Measurements from ENCODE around the gene FAAH. TPM values are rescaled to one million over a fixed set of nuclear protein-coding genes. Genes with fewer than 3 reads are reported as not detected.

Gene FAAH
- total RNA-seq, 1 donor from 2014 or later = 13.9 TPM

GRCh38 chr1:46399307-46399706, 5.2 kb downstream of the FAAH start:
- Mint-ChIP-seq H3K9me3 (peaks cover 2% of the 10 kb centered on the region), H3K36me3 (no peaks in the 10 kb centered on the region), H3K27me3 (ENCODE audit: insufficient read depth, low read depth) (peaks cover 40% of the 10 kb centered on the region), H3K4me3 (no peak overlapping the region), H3K4me1 (peaks cover 24% of the 10 kb centered on the region), H3K27ac (no peak overlapping the region)
- TF ChIP-seq EZH2 (IDR thresholded peaks at IDR 0.05) = no peak
- TF ChIP-seq EZH2phosphoT487 (IDR thresholded peaks at IDR 0.05) = no peak
- TF ChIP-seq, protein P1, sequence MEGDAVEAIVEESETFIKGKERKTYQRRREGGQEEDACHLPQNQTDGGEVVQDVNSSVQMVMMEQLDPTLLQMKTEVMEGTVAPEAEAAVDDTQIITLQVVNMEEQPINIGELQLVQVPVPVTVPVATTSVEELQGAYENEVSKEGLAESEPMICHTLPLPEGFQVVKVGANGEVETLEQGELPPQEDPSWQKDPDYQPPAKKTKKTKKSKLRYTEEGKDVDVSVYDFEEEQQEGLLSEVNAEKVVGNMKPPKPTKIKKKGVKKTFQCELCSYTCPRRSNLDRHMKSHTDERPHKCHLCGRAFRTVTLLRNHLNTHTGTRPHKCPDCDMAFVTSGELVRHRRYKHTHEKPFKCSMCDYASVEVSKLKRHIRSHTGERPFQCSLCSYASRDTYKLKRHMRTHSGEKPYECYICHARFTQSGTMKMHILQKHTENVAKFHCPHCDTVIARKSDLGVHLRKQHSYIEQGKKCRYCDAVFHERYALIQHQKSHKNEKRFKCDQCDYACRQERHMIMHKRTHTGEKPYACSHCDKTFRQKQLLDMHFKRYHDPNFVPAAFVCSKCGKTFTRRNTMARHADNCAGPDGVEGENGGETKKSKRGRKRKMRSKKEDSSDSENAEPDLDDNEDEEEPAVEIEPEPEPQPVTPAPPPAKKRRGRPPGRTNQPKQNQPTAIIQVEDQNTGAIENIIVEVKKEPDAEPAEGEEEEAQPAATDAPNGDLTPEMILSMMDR (IDR thresholded peaks at IDR 0.05) = no peak
- no peaks in the 10 kb centered on the region for H3K36me3 ChIP-seq
- H2AFZ ChIP-seq (replicated peaks) = no peak overlapping the region
- no peaks in the 10 kb centered on the region for H3K9me3 ChIP-seq (ENCODE audit: low read depth)
- peaks cover 30% of the 10 kb centered on the region for H4K20me1 ChIP-seq (ENCODE audit: low read depth)
- H3K4me2 ChIP-seq = no peak overlapping the region
- H3K79me2 ChIP-seq (ENCODE audit: low read depth) = peaks cover 22% of the 10 kb centered on the region
- H3K27me3 ChIP-seq = peaks cover 23% of the 10 kb centered on the region
- no peak for DNase-seq (ENCODE audit: low spot score)
- peaks cover 8% of the 10 kb centered on the region for H3F3A ChIP-seq (ENCODE audit: low read depth)
- no peak overlapping the region for H3K27ac ChIP-seq
- no peak overlapping the region for H3K9ac ChIP-seq
- H3K4me1 ChIP-seq = peaks cover 10% of the 10 kb centered on the region
- H3K4me3 ChIP-seq = no peak overlapping the region

DNA sequence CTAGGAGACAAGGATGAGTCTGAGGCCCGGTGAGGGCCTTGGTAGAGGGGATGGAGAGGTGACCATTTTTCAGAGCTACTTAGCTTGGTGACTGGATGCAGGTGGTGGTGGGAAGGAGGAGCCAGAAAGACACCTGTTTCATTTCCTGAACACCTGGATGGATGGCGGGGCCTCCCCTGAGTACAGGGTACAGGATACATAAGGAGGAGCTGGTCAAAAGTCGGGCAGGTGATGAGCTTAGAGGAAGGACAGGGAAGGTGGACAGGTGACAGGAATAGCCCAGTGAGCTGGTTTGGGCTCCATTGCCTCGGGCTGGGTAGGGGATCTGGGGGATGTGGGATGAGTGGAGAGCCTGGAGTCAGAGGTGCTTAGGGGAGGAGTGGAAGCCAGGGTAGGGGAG, 6.3 kb downstream of the FAAH start:
- no peaks in the 10 kb centered on the region for H3K9me3 ChIP-seq (ENCODE audit: low read depth)
- no peak for DNase-seq (ENCODE audit: low spot score)
- TF ChIP-seq EZH2 (IDR thresholded peaks at IDR 0.05) (no peak), EZH2phosphoT487 (IDR thresholded peaks at IDR 0.05) (no peak)
- TF ChIP-seq, protein P1 (IDR thresholded peaks at IDR 0.05) = no peak
- no peak overlapping the region for H3K9ac ChIP-seq
- peaks cover 10% of the 10 kb centered on the region for H3F3A ChIP-seq (ENCODE audit: low read depth)
- no peak overlapping the region for H3K27ac ChIP-seq
- H3K4me1 ChIP-seq = peaks cover 2% of the 10 kb centered on the region
- no peak overlapping the region for H2AFZ ChIP-seq (replicated peaks)
- H3K4me2 ChIP-seq = no peak overlapping the region
- peaks cover 25% of the 10 kb centered on the region for H4K20me1 ChIP-seq (ENCODE audit: low read depth)
- H3K4me1 Mint-ChIP-seq = peaks cover 14% of the 10 kb centered on the region
- H3K27ac Mint-ChIP-seq = peak overlapping the region; percentile 62
- peaks cover 13% of the 10 kb centered on the region for H3K27me3 ChIP-seq
- peaks cover 30% of the 10 kb centered on the region for H3K27me3 Mint-ChIP-seq (ENCODE audit: insufficient read depth, low read depth)
- H3K79me2 ChIP-seq (ENCODE audit: low read depth) = peaks cover 15% of the 10 kb centered on the region
- no peak overlapping the region for H3K4me3 Mint-ChIP-seq
- no peaks in the 10 kb centered on the region for H3K9me3 Mint-ChIP-seq
- no peaks in the 10 kb centered on the region for H3K36me3 ChIP-seq
- H3K4me3 ChIP-seq = no peak overlapping the region
- H3K36me3 Mint-ChIP-seq = no peaks in the 10 kb centered on the region

- H3K9me3 ChIP-seq (ENCODE audit: low read depth) = no peaks in the 10 kb centered on the region
- Mint-ChIP-seq H3K9me3 (no peaks in the 10 kb centered on the region), H3K36me3 (no peaks in the 10 kb centered on the region), H3K27ac (no peak overlapping the region), H3K4me3 (no peak overlapping the region), H3K4me1 (peaks cover 11% of the 10 kb centered on the region), H3K27me3 (ENCODE audit: insufficient read depth, low read depth) (peaks cover 22% of the 10 kb centered on the region)
- no peak overlapping the region for H3K9ac ChIP-seq
- H3K4me1 ChIP-seq = no peaks in the 10 kb centered on the region
- H3K4me3 ChIP-seq = no peak overlapping the region
- no peak for DNase-seq (ENCODE audit: low spot score)
- peaks cover 6% of the 10 kb centered on the region for H3K79me2 ChIP-seq (ENCODE audit: low read depth)
- peaks cover 19% of the 10 kb centered on the region for H4K20me1 ChIP-seq (ENCODE audit: low read depth)
- peaks cover 5% of the 10 kb centered on the region for H3K27me3 ChIP-seq
- TF ChIP-seq EZH2 (IDR thresholded peaks at IDR 0.05) (no peak), EZH2phosphoT487 (IDR thresholded peaks at IDR 0.05) (no peak)
- TF ChIP-seq, protein P1 (IDR thresholded peaks at IDR 0.05) = no peak
- peaks cover 10% of the 10 kb centered on the region for H3F3A ChIP-seq (ENCODE audit: low read depth)
- H3K4me2 ChIP-seq = no peak overlapping the region
- H2AFZ ChIP-seq (replicated peaks) = no peak overlapping the region
- no peaks in the 10 kb centered on the region for H3K36me3 ChIP-seq
- H3K27ac ChIP-seq = no peak overlapping the region
Observed at GRCh38 chr1:46401154-46401913, 7.2 kb downstream of the FAAH start.

All from neural progenitor cell (in vitro differentiated cells).